ENCODE measurements around the gene CERKL. TPM values are rescaled to one million over a fixed set of nuclear protein-coding genes. Genes with fewer than 3 reads are reported as not detected.

CERKL gene
- total RNA-seq, 6 experiments from 2014 or later: 0.07 to 0.09 TPM; not detected in 4

DNA sequence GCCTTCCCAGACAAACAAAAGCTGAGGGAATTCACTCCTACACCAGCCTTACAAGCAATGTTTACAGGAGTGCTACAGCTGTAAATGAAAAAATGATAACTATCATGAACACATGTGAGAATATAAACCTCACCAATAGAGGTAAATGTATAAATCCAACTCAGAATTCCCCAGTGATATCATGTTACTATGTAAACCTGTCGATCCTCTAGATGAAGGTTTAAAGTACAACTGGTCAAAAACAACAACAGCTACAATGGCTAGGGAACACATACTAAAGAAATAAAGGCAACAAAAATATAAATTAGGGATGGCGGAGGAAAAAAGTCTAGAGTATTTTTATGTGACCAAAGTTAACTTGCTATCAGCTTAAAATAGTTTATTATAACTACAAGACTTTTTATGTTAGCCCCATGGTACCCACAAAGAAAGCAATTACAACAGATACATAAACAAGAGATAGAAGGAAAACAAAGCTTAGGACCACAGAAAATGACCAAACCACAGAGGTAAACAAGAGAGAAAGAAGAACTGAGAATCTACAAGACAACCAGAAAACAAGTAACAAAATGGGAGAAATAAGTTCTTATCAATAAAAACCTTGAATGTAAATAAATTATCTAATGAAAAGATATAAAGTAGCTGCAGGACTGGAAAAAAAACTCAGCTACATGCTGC lies 8.3 kb downstream of the CERKL start:
- H3K27me3 Mint-ChIP-seq (ENCODE audit: insufficient read depth): peaks cover 7% of the 10 kb centered on the region
- no peak overlapping the region for H3K27ac Mint-ChIP-seq
- no peak for DNase-seq
- no peaks in the 10 kb centered on the region for H3K36me3 Mint-ChIP-seq (ENCODE audit: low read depth)
- H3K4me3 Mint-ChIP-seq: no peak overlapping the region
- no peaks in the 10 kb centered on the region for H3K4me1 Mint-ChIP-seq (ENCODE audit: low read depth)
- no peaks in the 10 kb centered on the region for H3K9me3 Mint-ChIP-seq
- TF ChIP-seq, protein P1, sequence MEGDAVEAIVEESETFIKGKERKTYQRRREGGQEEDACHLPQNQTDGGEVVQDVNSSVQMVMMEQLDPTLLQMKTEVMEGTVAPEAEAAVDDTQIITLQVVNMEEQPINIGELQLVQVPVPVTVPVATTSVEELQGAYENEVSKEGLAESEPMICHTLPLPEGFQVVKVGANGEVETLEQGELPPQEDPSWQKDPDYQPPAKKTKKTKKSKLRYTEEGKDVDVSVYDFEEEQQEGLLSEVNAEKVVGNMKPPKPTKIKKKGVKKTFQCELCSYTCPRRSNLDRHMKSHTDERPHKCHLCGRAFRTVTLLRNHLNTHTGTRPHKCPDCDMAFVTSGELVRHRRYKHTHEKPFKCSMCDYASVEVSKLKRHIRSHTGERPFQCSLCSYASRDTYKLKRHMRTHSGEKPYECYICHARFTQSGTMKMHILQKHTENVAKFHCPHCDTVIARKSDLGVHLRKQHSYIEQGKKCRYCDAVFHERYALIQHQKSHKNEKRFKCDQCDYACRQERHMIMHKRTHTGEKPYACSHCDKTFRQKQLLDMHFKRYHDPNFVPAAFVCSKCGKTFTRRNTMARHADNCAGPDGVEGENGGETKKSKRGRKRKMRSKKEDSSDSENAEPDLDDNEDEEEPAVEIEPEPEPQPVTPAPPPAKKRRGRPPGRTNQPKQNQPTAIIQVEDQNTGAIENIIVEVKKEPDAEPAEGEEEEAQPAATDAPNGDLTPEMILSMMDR (IDR thresholded peaks at IDR 0.05): no peak

DNA sequence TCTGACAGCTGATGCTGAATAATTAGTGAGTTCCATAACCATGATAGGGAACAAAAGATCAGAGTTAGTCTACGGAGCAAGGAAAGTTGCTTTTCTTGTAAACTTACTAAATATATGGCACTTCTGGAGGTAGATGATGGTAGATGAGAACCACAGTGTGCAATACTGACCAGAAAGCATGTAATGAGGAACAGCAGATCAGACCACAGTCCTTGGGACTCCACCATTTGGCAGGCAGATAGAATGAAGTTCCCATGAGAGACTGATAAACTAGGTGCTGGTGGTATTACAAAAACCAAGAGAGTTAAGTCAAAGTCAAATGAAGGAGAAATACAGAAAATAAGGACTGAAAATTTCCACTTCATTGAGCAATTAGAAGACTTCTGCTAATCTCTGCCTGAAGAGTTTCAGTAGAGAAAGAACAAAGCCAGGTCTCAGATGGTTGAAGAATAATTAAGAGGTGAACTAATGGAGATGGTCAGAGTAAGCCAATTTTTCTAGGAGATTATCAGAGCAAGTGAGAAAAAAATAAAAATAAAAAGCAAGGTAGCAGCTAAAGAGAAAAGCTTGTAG lies 10.4 kb downstream of the CERKL start:
- no peak for DNase-seq
- H3K9me3 Mint-ChIP-seq: no peaks in the 10 kb centered on the region
- peaks cover 6% of the 10 kb centered on the region for H3K27me3 Mint-ChIP-seq (ENCODE audit: insufficient read depth)
- H3K4me3 Mint-ChIP-seq: no peak overlapping the region
- no peak overlapping the region for H3K27ac Mint-ChIP-seq
- H3K4me1 Mint-ChIP-seq (ENCODE audit: low read depth): no peaks in the 10 kb centered on the region
- no peaks in the 10 kb centered on the region for H3K36me3 Mint-ChIP-seq (ENCODE audit: low read depth)
- TF ChIP-seq, protein P1 (IDR thresholded peaks at IDR 0.05): no peak

DNA sequence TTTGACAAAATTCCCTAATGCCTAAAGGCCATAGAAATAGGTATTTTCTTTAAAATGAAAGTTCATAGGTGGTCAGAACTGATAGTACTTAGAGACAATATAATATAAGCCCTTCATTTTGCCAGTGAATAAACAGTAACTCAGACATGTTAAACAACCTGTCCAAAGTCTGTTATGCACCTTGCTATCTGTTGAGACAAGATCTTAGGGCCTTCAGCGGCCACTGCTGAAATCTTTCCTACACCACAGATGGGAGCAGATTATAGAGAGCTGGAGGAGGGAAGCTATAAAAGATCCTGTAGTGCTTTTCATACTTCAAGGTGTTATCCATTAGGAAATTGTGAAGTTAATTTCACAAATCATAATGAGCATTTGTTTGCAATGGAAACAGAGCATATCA lies 13.8 kb downstream of the CERKL start:
- TF ChIP-seq, protein P1 (IDR thresholded peaks at IDR 0.05): no peak
- Mint-ChIP-seq H3K9me3 (no peaks in the 10 kb centered on the region), H3K4me3 (no peak overlapping the region), H3K27ac (no peak overlapping the region), H3K4me1 (ENCODE audit: low read depth) (no peaks in the 10 kb centered on the region), H3K27me3 (ENCODE audit: insufficient read depth) (peaks cover 9% of the 10 kb centered on the region), H3K36me3 (ENCODE audit: low read depth) (no peaks in the 10 kb centered on the region)
- no peak for DNase-seq

DNA sequence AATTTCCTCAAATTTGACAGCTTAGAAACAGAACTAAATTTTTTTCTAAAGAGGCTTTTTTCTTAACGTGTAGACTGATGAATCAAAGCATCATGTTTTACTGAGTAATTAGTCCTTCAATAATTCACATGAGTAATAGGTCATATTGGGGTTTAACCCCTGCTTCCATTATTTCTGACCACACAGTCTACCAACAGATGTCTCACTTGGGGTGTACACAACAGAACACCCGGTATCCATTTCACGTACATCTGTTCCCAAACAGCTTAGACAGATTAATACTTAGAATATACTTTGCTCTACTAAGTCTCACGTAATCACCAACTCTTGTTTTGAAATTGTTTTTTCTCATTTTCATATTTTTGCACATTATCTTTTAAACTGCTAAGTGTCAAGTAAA lies 14.8 kb downstream of the CERKL start:
- H3K4me1 Mint-ChIP-seq (ENCODE audit: low read depth): no peaks in the 10 kb centered on the region
- H3K27ac Mint-ChIP-seq: no peak overlapping the region
- H3K36me3 Mint-ChIP-seq (ENCODE audit: low read depth): no peaks in the 10 kb centered on the region
- H3K27me3 Mint-ChIP-seq (ENCODE audit: insufficient read depth): peaks cover 9% of the 10 kb centered on the region; the same call in 1 of the 2 replicates
- no peak for DNase-seq
- H3K9me3 Mint-ChIP-seq: no peaks in the 10 kb centered on the region
- TF ChIP-seq, protein P1 (IDR thresholded peaks at IDR 0.05): no peak
- H3K4me3 Mint-ChIP-seq: no peak overlapping the region

DNA sequence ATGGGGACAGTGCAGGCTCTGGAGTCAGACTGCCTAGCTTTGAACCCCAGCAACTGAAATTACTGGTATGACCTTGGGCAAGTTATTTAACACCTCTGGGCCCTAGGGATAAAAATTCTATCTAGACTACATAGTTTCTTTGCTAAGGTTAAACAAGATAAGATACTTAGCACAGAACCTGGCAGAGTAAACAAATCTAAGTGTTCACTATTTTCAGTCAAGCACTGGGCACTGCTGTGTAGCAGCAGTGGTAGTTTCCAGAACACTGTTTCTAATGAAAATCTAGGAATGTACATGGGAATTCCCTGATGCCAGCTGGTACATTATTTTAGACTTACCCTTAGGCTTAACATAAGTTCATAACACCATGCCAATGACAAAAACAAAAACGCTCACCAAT lies 17.2 kb downstream of the CERKL start:
- H3K4me3 Mint-ChIP-seq: no peak overlapping the region
- no peaks in the 10 kb centered on the region for H3K4me1 Mint-ChIP-seq (ENCODE audit: low read depth)
- TF ChIP-seq, protein P1 (IDR thresholded peaks at IDR 0.05): no peak
- no peak for DNase-seq
- no peaks in the 10 kb centered on the region for H3K36me3 Mint-ChIP-seq (ENCODE audit: low read depth)
- peaks cover 11% of the 10 kb centered on the region; the same call in 1 of the 2 replicates for H3K27me3 Mint-ChIP-seq (ENCODE audit: insufficient read depth)
- no peak overlapping the region for H3K27ac Mint-ChIP-seq
- no peaks in the 10 kb centered on the region for H3K9me3 Mint-ChIP-seq
